GM12801 (cell line): ENCODE data around the gene FRYL.

ENCODE experiments used
- CTCF ChIP-seq: IDR thresholded peaks from one replicate; pipeline ENCODE4 v1.5.1; 2011; ENCODE audit warnings: control low read depth; ENCODE audit not compliant: insufficient read length; ENCODE audit errors: extremely low read depth

Gene FRYL

GRCh38 chr4:48752246-48752645 is 27.8 kb downstream of the FRYL start:
- TF ChIP-seq CTCF, result no peak

- no peak for TF ChIP-seq CTCF
Observed at GRCh38 chr4:48748949-48749596, 31.0 kb downstream of the FRYL start.

GRCh38 chr4:48746608-48747362 is 33.3 kb downstream of the FRYL start:
- no peak for TF ChIP-seq CTCF

- TF ChIP-seq CTCF, result no peak
Observed at GRCh38 chr4:48742412-48742811, 37.7 kb downstream of the FRYL start.

GRCh38 chr4:48739560-48740019 is 40.5 kb downstream of the FRYL start:
- TF ChIP-seq CTCF, result no peak

- TF ChIP-seq CTCF, result no peak
Observed at GRCh38 chr4:48738856-48739255, 41.2 kb downstream of the FRYL start.

GRCh38 chr4:48727666-48728459 is 52.2 kb downstream of the FRYL start:
- TF ChIP-seq CTCF, result no peak
